Endothelial cell of umbilical vein (primary cell): ENCODE results near the gene ZBTB46. TPM values are rescaled to one million over a fixed set of nuclear protein-coding genes. Genes with fewer than 3 reads are reported as not detected.

Source experiments
- BruUV-seq: library from RNA; stranded (reverse); fragments of 400-500 nt; replicated peaks from 2 replicates; lab custom pipeline; 2021; lab: Mats Ljungman, UMichigan
- CTCF ChIA-PET: fragments of 300-600, 350-600 bp; sonication (Branson Sonifier 250); formaldehyde crosslinking; loops from one replicate; lab custom pipeline; 2021; ENCODE audit warnings: antibody characterized with exemption, inconsistent platforms; lab: Charles Lee
- POLR2A ChIA-PET: fragments of 300-600, 350-600 bp; sonication (Branson Sonifier 250); formaldehyde crosslinking; loops from one replicate; lab custom pipeline; 2021; ENCODE audit warnings: antibody characterized with exemption, inconsistent platforms; lab: Charles Lee
- DNase-seq: peaks from one replicate; pipeline ENCODE4 v3.0.0-alpha.2; 2011; ENCODE audit warnings: low read depth, low spot score
- FAIRE-seq: peaks from 2 replicates; lab custom pipeline; 2011; peaks lifted over from hg19 to GRCh38; lab: Jason Lieb, UNC
- H2AFZ ChIP-seq: 2 replicates; pipeline ENCODE4 v1.6.0; 2012; ENCODE audit warnings: low read depth, low read length, control low read depth, inconsistent platforms
- H3K27ac ChIP-seq: 2 replicates; pipeline ENCODE4 v1.5.1; 2011; ENCODE audit warnings: low read depth, mild to moderate bottlenecking, control low read depth, low read length, moderate library complexity; ENCODE audit not compliant: insufficient read depth
- H3K27me3 ChIP-seq, 2 experiments: 2 replicates each; pipeline versions ENCODE4 v1.6.0 to v1.6.1; 2011; ENCODE audit warnings: low read length in 2 of 2, mixed read lengths in 1 of 2; ENCODE audit not compliant: control insufficient read depth in 2 of 2, insufficient read depth in 2 of 2
- H3K36me3 ChIP-seq, 2 experiments: 2 replicates in 1 of 2; 3 replicates in 1 of 2; pipeline ENCODE4 v1.5.1; 2011; ENCODE audit warnings: low read length in 2 of 2, mild to moderate bottlenecking in 1 of 2, moderate library complexity in 1 of 2; ENCODE audit not compliant: control insufficient read depth in 2 of 2, insufficient read depth in 2 of 2; ENCODE audit errors: extremely low read depth in 1 of 2
- H3K4me1 ChIP-seq: 3 replicates; pipeline ENCODE4 v1.5.1; 2011; ENCODE audit warnings: mild to moderate bottlenecking, low read length; ENCODE audit not compliant: control insufficient read depth, insufficient read depth; ENCODE audit errors: extremely low read depth
- H3K4me2 ChIP-seq: 2 replicates; pipeline ENCODE4 v1.6.1; 2011; ENCODE audit warnings: low read length, control low read depth, mixed read lengths; ENCODE audit not compliant: insufficient read depth
- H3K4me3 ChIP-seq, 3 experiments: fragments of 200-600 bp in 1 of 3; sonication (generic), shearing (Covaris generic) in 1 of 3; replicated peaks in 1 of 3; 2 replicates each; pipeline ENCODE4 v1.5.1; 2011 to 2016; ENCODE audit warnings: control low read depth in 3 of 3, low read length in 3 of 3, mild to moderate bottlenecking in 2 of 3, inconsistent platforms in 1 of 3, low read depth in 1 of 3, moderate library complexity in 1 of 3; ENCODE audit not compliant: insufficient read depth in 1 of 3
- H3K79me2 ChIP-seq: 2 replicates; pipeline ENCODE4 v1.6.0; 2012; ENCODE audit warnings: low read length, inconsistent platforms; ENCODE audit not compliant: control insufficient read depth, insufficient read depth
- H3K9ac ChIP-seq: replicated peaks from 2 replicates; pipeline ENCODE3; 2011; ENCODE audit warnings: low read length, control low read depth; ENCODE audit not compliant: insufficient read depth; ENCODE audit errors: extremely low read depth
- H3K9me1 ChIP-seq: replicated peaks from 3 replicates; pipeline ENCODE4 v1.6.0; 2011; ENCODE audit warnings: mild to moderate bottlenecking, low read length; ENCODE audit not compliant: control insufficient read depth, insufficient read depth; ENCODE audit errors: extremely low read depth
- H3K9me3 ChIP-seq: replicated peaks from 2 replicates; pipeline ENCODE4 v1.5.1; 2012; ENCODE audit warnings: low read length, inconsistent platforms; ENCODE audit not compliant: control insufficient read depth, insufficient read depth
- H4K20me1 ChIP-seq: replicated peaks from 2 replicates; pipeline ENCODE3; 2011; ENCODE audit warnings: mild to moderate bottlenecking, low read length; ENCODE audit not compliant: control insufficient read depth, insufficient read depth; ENCODE audit errors: extremely low read depth
- CTCF ChIP-seq, 2 donors: IDR thresholded peaks; 1 replicate in 1 of 2; 2 replicates in 1 of 2; pipeline ENCODE4 v1.5.1; 2011; ENCODE audit warnings: low read length in 2 of 2, mild to moderate bottlenecking in 2 of 2, moderate library complexity in 2 of 2, control low read depth in 1 of 2, inconsistent platforms in 1 of 2, low read depth in 1 of 2; ENCODE audit not compliant: insufficient read depth in 1 of 2; ENCODE audit errors: extremely low read depth in 1 of 2
- EZH2 ChIP-seq: IDR thresholded peaks from 2 replicates; pipeline ENCODE4 v1.6.1; 2012; ENCODE audit warnings: borderline replicate concordance, low read depth, mild to moderate bottlenecking, moderate library complexity, low read length, inconsistent platforms; ENCODE audit not compliant: severe bottlenecking
- FOS ChIP-seq: IDR thresholded peaks from 2 replicates; pipeline ENCODE4 v1.6.1; 2011; ENCODE audit warnings: mild to moderate bottlenecking, low read length, moderate library complexity, borderline replicate concordance; ENCODE audit not compliant: insufficient read depth
- GATA2 ChIP-seq: IDR thresholded peaks from 2 replicates; pipeline ENCODE4 v1.7.0; 2011; ENCODE audit warnings: low read depth, mild to moderate bottlenecking, moderate library complexity, mixed read lengths, low read length; ENCODE audit not compliant: insufficient read length, insufficient read depth
- JUN ChIP-seq: IDR thresholded peaks from 2 replicates; pipeline ENCODE4 v1.6.1; 2011; ENCODE audit warnings: borderline replicate concordance, low read depth; ENCODE audit not compliant: insufficient read length, insufficient read depth
- MAX ChIP-seq: IDR thresholded peaks from 2 replicates; pipeline ENCODE4 v1.6.1; 2011; ENCODE audit not compliant: insufficient read depth, insufficient read length
- MYC ChIP-seq: IDR thresholded peaks from one replicate; pipeline ENCODE4 v1.6.1; 2011; ENCODE audit warnings: mild to moderate bottlenecking, low read depth, low read length
- POLR2A ChIP-seq: IDR thresholded peaks from 2 replicates; pipeline ENCODE4 v1.6.1; 2012; ENCODE audit warnings: low read depth, mild to moderate bottlenecking, control low read depth, low read length
- POLR2AphosphoS5 ChIP-seq: IDR thresholded peaks from 2 replicates; pipeline ENCODE4 v1.6.1; 2012; ENCODE audit warnings: low read depth, mild to moderate bottlenecking, control low read depth, low read length, moderate library complexity; ENCODE audit not compliant: insufficient read depth
- dilution Hi-C: fragments of 300-500 bp; cut with MboI; formaldehyde crosslinking; loops from one replicate; pipeline ENCODE4 v1.15.0; 2019; ENCODE audit warnings: low sequenced_read_pairs; ENCODE audit not compliant: extremely low pct_ligation_motif_present
- intact Hi-C: fragments of 100-400 bp; cut with micrococcal nuclease; formaldehyde crosslinking; loops from one replicate; pipeline ENCODE4 v1.10.0; 2022
- polyA plus RNA-seq, 4 experiments: library from polyadenylated mRNA; depleted of rRNA in 3 of 4; stranded (reverse) in 3 of 4; unstranded in 1 of 4; fragments of >200 nt; gene quantifications; 2 replicates each; pipeline versions ENCODE4 v1.2.1 to v1.2.3, GENCODE V29; 2011 to 2012; ENCODE audit warnings: missing spikeins in 1 of 4
- total RNA-seq: library from RNA; stranded (reverse); gene quantifications from 2 replicates; pipeline ENCODE4 v1.2.3, GENCODE V29; 2021

ZBTB46 gene
- total and polyA plus RNA-seq, 2 donors (not counting 3 experiments of a cell fraction or from before 2014, with no cell fraction given): 1.3 to 7.1 TPM

DNA sequence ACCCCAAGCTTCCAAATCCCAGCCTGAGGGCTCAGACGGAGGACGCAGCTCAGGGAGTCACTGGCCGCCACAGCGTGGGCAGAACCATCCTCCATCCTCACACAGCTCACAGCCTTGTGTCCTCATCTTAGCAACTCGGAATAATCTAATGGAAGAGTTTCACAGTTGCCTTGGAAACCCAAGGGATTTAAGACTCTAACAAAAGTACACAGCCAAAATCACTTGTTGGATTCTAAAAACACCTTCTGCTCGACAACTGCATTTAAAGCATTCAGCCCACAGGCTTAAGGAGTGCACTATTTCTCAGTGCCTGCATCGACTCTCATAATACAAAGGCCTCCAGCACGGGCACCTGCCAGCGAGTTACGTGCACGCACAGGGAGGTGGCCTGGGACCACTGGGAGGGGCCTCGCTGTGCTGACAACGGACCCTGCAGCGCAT is 45.4 kb downstream of the ZBTB46 start:
- Histone ChIP-seq H4K20me1 (no peaks in the 10 kb centered on the region), H2AFZ (no peak overlapping the region), H3K27ac (no peak overlapping the region), H3K9me3 (no peaks in the 10 kb centered on the region), H3K4me3 (no peak overlapping the region), H3K4me1 (no peaks in the 10 kb centered on the region), H3K79me2 (no peaks in the 10 kb centered on the region), H3K27me3 (no peaks in the 10 kb centered on the region), H3K9me1 (no peaks in the 10 kb centered on the region), H3K4me2 (no peak overlapping the region), H3K36me3 (no peaks in the 10 kb centered on the region), H3K9ac (no peak overlapping the region)
- FAIRE-seq: peak; percentile 37
- no peak for TF ChIP-seq CTCF (IDR thresholded peaks at IDR 0.05; ENCODE audit: extremely low read depth in 1 of 2, insufficient read depth in 1 of 2, low read depth in 1 of 2, low read length in 2 of 2)
- TF ChIP-seq MYC: no peak
- ChIA-PET CTCF (interaction anchor here (0.6 to 3.8 kb wide), 25 partner anchors 8 to 242 kb away, joined by 3 to 32 read pairs (median 5); partner anchors contain the start of genes PRPF6 and TPD52L2), POLR2A (no interaction called here)
- no peak for DNase-seq
- no TSS peak for BruUV-seq
- dilution Hi-C loops: no loop called here
- intact Hi-C loops: loop anchor here (1.0 to 2.0 kb wide), 2 partner anchors 79 to 187 kb away; no protein-coding TSS in a partner anchor

DNA sequence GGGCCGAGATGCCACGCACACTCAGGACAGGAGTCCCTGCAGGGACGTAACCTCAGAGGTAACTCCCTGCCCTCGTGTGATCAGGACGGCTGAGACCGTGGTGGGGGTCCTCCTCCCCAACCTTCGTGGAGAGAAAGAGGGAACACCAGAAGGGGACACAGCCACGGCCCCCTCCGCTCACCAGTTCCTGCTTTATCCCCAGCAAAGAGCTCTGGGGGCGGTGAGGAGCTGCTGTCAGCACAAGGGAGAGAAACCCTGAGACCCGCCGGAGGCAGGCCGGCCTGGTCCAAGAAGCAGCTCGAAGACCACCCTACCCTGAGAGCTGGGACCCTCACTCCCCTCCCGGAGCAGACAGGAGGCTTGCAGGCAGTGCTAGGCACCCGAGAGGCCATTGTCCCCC is 47.1 kb downstream of the ZBTB46 start:
- no peaks in the 10 kb centered on the region for H3K27me3 ChIP-seq
- no peak for FAIRE-seq
- CTCF ChIA-PET: interaction anchor here (0.7 to 3.8 kb wide), 7 partner anchors 9 to 288 kb away, joined by 3 to 32 read pairs (median 7); partner anchors contain the start of gene TPD52L2

More for the DNA sequence above, 47.1 kb downstream of the ZBTB46 start:
- Histone ChIP-seq H2AFZ (no peak overlapping the region), H3K36me3 (no peaks in the 10 kb centered on the region), H3K9ac (no peak overlapping the region), H4K20me1 (no peaks in the 10 kb centered on the region), H3K4me2 (no peak overlapping the region), H3K4me3 (no peak overlapping the region), H3K79me2 (no peaks in the 10 kb centered on the region), H3K4me1 (no peaks in the 10 kb centered on the region), H3K9me3 (no peaks in the 10 kb centered on the region), H3K27ac (no peak overlapping the region), H3K9me1 (no peaks in the 10 kb centered on the region)
- TF ChIP-seq JUN (no peak), FOS (no peak), POLR2AphosphoS5 (no peak), EZH2 (no peak), MYC (no peak), MAX (no peak), CTCF (IDR thresholded peaks at IDR 0.05; ENCODE audit: extremely low read depth in 1 of 2, insufficient read depth in 1 of 2, low read depth in 1 of 2, low read length in 2 of 2) (no peak), POLR2A (no peak), GATA2 (no peak)
- BruUV-seq: no TSS peak
- intact Hi-C loops: no loop called here
- POLR2A ChIA-PET: no interaction called here
- dilution Hi-C loops: no loop called here
- no peak for DNase-seq
